Activated CD4-positive, alpha-beta memory T cell treated with anti-CD3 and anti-CD28 coated beads for 36 hours (primary cell): ENCODE measurements around the gene NEU2. TPM values are rescaled to one million over a fixed set of nuclear protein-coding genes. Genes with fewer than 3 reads are reported as not detected.
"Not testable (repeated sequence)": the region's sequence is repeated elsewhere in the genome, so short reads cannot be mapped to it uniquely, and the experiment has no call there.

Experiments
- CTCF ChIA-PET: fragments of 350-600 bp; sonication (Branson Sonifier 250); formaldehyde crosslinking; loops from one replicate; lab custom pipeline; 2021; ENCODE audit warnings: antibody characterized with exemption, inconsistent platforms; lab: Charles Lee
- POLR2A ChIA-PET: fragments of 350-600 bp; sonication (Branson Sonifier 250); formaldehyde crosslinking; loops from one replicate; lab custom pipeline; 2021; ENCODE audit warnings: antibody characterized with exemption; lab: Charles Lee
- DNase-seq: peaks from one replicate; pipeline ENCODE4 v3.0.0-alpha.2; 2020
- H3K27ac Mint-ChIP-seq: one replicate; pipeline ENCODE4 v1.8.0; 2021; ENCODE audit warnings: mixed read lengths
- H3K27me3 Mint-ChIP-seq: one replicate; pipeline ENCODE4 v1.8.0; 2021; ENCODE audit warnings: mixed read lengths
- H3K36me3 Mint-ChIP-seq: one replicate; pipeline ENCODE4 v1.8.0; 2021; ENCODE audit warnings: mixed read lengths
- H3K4me1 Mint-ChIP-seq: one replicate; pipeline ENCODE4 v1.8.0; 2021; ENCODE audit warnings: low read depth, mixed read lengths
- H3K4me3 Mint-ChIP-seq: one replicate; pipeline ENCODE4 v1.8.0; 2021; ENCODE audit warnings: mild to moderate bottlenecking, mixed read lengths
- H3K9me3 Mint-ChIP-seq: one replicate; pipeline ENCODE4 v1.8.0; 2021; ENCODE audit warnings: mixed read lengths
- intact Hi-C: fragments of 100-400 bp; cut with micrococcal nuclease; formaldehyde crosslinking; loops from one replicate; pipeline ENCODE4 v1.15.1; 2023
- total RNA-seq, 2 experiments: library from RNA; stranded (reverse); gene quantifications; one replicate each; pipeline ENCODE4 v1.2.3, GENCODE V29; 2021

The NEU2 gene
- total RNA-seq, 2 experiments from 2014 or later = not detected

DNA sequence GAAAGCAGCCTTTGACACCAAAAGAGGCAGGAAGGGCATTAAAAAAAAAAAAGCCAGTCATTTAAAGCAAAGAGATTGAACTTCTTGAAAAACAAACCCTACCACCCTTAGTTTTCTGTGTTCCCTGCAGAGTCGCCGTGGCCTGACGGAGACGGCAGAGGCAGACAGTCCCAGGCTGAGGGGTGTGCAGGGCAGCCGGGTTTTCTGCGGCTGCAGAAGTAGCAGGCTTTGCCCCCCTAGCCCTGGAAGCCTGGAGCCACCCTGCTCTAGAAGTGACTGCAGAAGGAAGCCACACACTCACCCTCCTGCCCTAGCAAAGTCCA lies 30.4 kb downstream of the NEU2 start:
- DNase-seq = no peak
- Mint-ChIP-seq H3K4me1 (peaks cover 52% of the 10 kb centered on the region), H3K36me3 (peaks cover 18% of the 10 kb centered on the region), H3K27me3 (no peaks in the 10 kb centered on the region), H3K27ac (peak overlapping the region; percentile 99), H3K4me3 (peak overlapping the region; percentile 98), H3K9me3 (no peaks in the 10 kb centered on the region)
- intact Hi-C loops = loop anchor here (5.0 kb wide), 2 partner anchors 166 to 456 kb away; no protein-coding TSS in a partner anchor
- POLR2A ChIA-PET = interaction anchor here (6.0 kb wide), 1 partner anchor 19 kb away, joined by 145 read pairs; no protein-coding TSS in a partner anchor
- CTCF ChIA-PET = interaction anchor here (3.4 kb wide), 1 partner anchor 9 kb away, joined by 19 read pairs; no protein-coding TSS in a partner anchor

- ChIA-PET CTCF (interaction anchor here (1.9 to 3.4 kb wide), 2 partner anchors 9 to 19 kb away, joined by 6 to 19 read pairs; no protein-coding TSS in a partner anchor), POLR2A (interaction anchor here (6.0 kb wide), 1 partner anchor 18 kb away, joined by 145 read pairs; no protein-coding TSS in a partner anchor)
- peak overlapping the region; percentile 99 for H3K27ac Mint-ChIP-seq
- DNase-seq = peak; percentile 58
- intact Hi-C loops = loop anchor here (5.0 kb wide), 2 partner anchors 166 to 456 kb away; no protein-coding TSS in a partner anchor
- peak overlapping the region; percentile 98 for H3K4me3 Mint-ChIP-seq
- H3K36me3 Mint-ChIP-seq = peaks cover 18% of the 10 kb centered on the region
- peaks cover 53% of the 10 kb centered on the region for H3K4me1 Mint-ChIP-seq
- no peaks in the 10 kb centered on the region for H3K27me3 Mint-ChIP-seq
- H3K9me3 Mint-ChIP-seq = no peaks in the 10 kb centered on the region
Measured at GRCh38 chr2:233063269-233063975, 30.9 kb downstream of the NEU2 start.

DNA sequence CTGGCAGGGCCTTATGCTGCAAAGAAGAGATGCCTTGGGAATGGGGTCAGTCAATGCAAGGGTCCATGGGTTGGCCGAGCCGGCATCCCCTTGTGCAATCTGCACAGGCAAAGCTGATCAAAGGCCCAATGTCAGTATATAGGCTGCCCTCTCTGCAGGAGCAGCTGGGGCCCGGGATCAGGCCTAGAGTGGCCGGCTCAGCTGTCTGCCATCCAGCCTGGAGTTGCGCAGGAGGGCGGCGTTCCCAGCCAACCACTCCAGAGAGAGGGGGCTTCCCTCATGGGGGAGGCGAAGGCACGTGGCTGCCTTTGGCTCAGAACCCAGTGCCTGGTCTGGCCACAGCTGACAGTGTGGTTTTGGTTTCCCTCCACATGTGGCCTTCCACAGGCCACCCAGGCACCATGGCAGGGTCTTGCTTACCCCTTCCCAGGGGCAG lies 31.5 kb downstream of the NEU2 start:
- Mint-ChIP-seq H3K9me3 (no peaks in the 10 kb centered on the region), H3K27ac (peak overlapping the region; percentile 99), H3K4me3 (peak overlapping the region; percentile 98), H3K36me3 (peaks cover 18% of the 10 kb centered on the region), H3K4me1 (peaks cover 59% of the 10 kb centered on the region), H3K27me3 (no peaks in the 10 kb centered on the region)
- POLR2A ChIA-PET = interaction anchor here (6.0 kb wide), 1 partner anchor 18 kb away, joined by 145 read pairs; no protein-coding TSS in a partner anchor
- CTCF ChIA-PET = interaction anchor here (1.9 to 3.4 kb wide), 2 partner anchors 10 to 18 kb away, joined by 6 to 19 read pairs; no protein-coding TSS in a partner anchor
- no peak for DNase-seq
- intact Hi-C loops = loop anchor here (5.0 kb wide), 2 partner anchors 167 to 457 kb away; no protein-coding TSS in a partner anchor

GRCh38 chr2:233064530-233065199 lies 32.2 kb downstream of the NEU2 start:
- CTCF ChIA-PET = interaction anchor here (1.9 to 3.4 kb wide), 2 partner anchors 11 to 18 kb away, joined by 6 to 19 read pairs; no protein-coding TSS in a partner anchor
- DNase-seq = no peak
- Mint-ChIP-seq H3K4me3 (no peak overlapping the region), H3K36me3 (peaks cover 19% of the 10 kb centered on the region), H3K27me3 (no peaks in the 10 kb centered on the region), H3K4me1 (peaks cover 59% of the 10 kb centered on the region), H3K27ac (no peak overlapping the region), H3K9me3 (no peaks in the 10 kb centered on the region)
- POLR2A ChIA-PET = interaction anchor here (0.6 to 6.0 kb wide), 2 partner anchors 17 to 424 kb away, joined by 4 to 145 read pairs; no protein-coding TSS in a partner anchor
- intact Hi-C loops = loop anchor here (5.0 kb wide), 2 partner anchors 167 to 457 kb away; no protein-coding TSS in a partner anchor

DNA sequence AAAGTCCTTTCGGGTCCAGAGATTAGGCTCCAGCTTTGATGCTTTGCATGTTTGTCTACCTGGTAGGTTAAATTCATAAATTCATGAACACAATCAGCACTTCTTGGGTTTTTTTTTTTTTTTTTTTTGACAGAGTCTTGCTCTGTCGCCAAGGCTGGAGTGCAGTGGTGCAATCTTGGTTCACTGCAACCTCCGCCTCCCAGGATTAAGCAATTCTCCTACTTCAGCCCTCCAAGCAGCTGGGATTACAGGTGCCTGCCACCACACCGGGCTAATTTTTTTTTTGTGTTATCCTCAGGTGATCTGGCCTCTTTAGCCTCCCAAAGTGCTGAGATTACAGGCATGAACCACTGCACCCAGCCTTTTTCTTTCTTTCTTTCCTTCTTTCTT lies 32.7 kb downstream of the NEU2 start:
- intact Hi-C loops, H3K4me3 Mint-ChIP-seq, H3K27me3 Mint-ChIP-seq, H3K9me3 Mint-ChIP-seq, DNase-seq, H3K27ac Mint-ChIP-seq: not testable (repeated sequence)
- H3K36me3 Mint-ChIP-seq = peaks cover 19% of the 10 kb centered on the region
- CTCF ChIA-PET = interaction anchor here (1.9 to 3.4 kb wide), 2 partner anchors 11 to 17 kb away, joined by 6 to 19 read pairs; no protein-coding TSS in a partner anchor
- POLR2A ChIA-PET = interaction anchor here (0.6 to 6.0 kb wide), 2 partner anchors 17 to 424 kb away, joined by 4 to 145 read pairs; no protein-coding TSS in a partner anchor
- peaks cover 59% of the 10 kb centered on the region for H3K4me1 Mint-ChIP-seq

DNA sequence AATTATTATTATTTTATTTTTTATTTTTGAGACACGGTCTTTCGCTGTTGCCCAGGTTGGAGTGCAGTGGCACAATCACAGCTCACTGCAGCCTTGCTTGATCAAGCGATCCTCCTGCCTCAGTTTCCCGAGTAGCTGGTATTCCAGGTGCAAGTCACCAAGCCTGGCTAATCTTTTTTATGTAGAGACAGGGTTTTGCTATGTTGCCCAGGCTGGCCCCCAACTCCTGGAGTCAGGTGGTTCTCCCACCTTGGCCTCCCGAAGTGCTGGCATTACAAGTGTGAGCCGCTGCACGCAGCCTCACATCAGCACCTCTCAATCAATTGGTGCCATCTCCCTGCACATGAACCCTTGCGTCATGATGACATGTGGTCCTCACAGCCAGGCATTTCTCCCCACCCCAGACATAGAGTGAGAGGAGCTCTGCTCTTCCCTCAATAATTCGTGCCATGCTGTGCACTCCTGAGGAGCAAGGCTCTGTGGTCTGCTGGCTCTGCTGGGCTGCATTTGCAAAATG lies 33.5 kb downstream of the NEU2 start:
- Mint-ChIP-seq H3K4me1 (peaks cover 65% of the 10 kb centered on the region), H3K36me3 (peaks cover 19% of the 10 kb centered on the region), H3K9me3 (no peaks in the 10 kb centered on the region), H3K27me3 (no peaks in the 10 kb centered on the region), H3K27ac (no peak overlapping the region), H3K4me3 (no peak overlapping the region)
- ChIA-PET CTCF (interaction anchor here (3.4 kb wide), 1 partner anchor 12 kb away, joined by 19 read pairs; no protein-coding TSS in a partner anchor), POLR2A (no interaction called here)
- intact Hi-C loops = no loop called here
- no peak for DNase-seq

DNA sequence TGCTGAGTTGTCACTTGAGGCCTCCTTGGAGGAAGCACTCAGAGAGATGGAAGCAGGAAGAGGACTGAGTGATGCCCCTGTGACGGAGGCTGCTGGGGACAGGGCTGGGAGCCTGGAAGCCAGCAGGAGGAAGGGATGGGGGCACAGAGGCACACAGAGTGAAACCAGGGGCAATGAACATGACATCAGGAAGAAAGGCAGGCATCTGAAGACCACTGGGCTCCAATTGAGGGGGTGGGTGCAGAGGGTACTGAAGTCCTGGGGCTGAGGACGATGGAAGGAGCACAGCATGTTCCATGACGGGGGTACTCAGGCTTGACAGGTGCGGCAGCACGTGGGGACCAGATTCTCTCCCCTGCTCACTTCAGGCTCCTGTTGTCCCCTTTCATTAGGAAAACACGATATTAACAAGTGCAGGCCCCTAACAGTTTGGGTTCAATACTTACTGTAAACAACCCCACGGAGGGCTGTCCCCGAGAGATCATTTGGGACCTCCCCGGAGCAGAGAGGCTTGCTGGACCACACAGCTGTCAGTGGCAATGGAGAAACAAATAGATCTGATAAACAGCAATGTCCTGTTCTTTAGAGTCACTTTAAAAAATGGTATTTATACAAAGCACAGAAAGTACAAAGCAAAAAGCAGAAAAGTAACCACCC lies 36.4 kb downstream of the NEU2 start:
- no peak overlapping the region for H3K4me3 Mint-ChIP-seq

GRCh38 chr2:233072838-233073237 lies 40.4 kb downstream of the NEU2 start:
- no peak for DNase-seq
- Mint-ChIP-seq H3K9me3 (peaks cover 4% of the 10 kb centered on the region), H3K4me3 (no peak overlapping the region), H3K27ac (peak overlapping the region; percentile 25), H3K4me1 (peaks cover 36% of the 10 kb centered on the region), H3K27me3 (no peaks in the 10 kb centered on the region), H3K36me3 (peaks cover 11% of the 10 kb centered on the region)
- ChIA-PET CTCF (interaction anchor here (0.9 to 2.2 kb wide), 2 partner anchors 12 to 20 kb away, joined by 4 to 8 read pairs; partner anchors contain the start of gene INPP5D), POLR2A (interaction anchor here (1.0 kb wide), 1 partner anchor 11 kb away, joined by 4 read pairs; no protein-coding TSS in a partner anchor)
- intact Hi-C loops = no loop called here

More for the DNA sequence above, 36.4 kb downstream of the NEU2 start:
- intact Hi-C loops = no loop called here
- peak overlapping the region; percentile 55 for H3K27ac Mint-ChIP-seq
- no peak for DNase-seq
- peaks cover 63% of the 10 kb centered on the region for H3K4me1 Mint-ChIP-seq
- CTCF ChIA-PET = interaction anchor here (0.6 to 0.9 kb wide), 2 partner anchors 11 to 289 kb away, joined by 3 read pairs; no protein-coding TSS in a partner anchor
- H3K36me3 Mint-ChIP-seq = peaks cover 22% of the 10 kb centered on the region
- POLR2A ChIA-PET = interaction anchor here (1.0 to 1.4 kb wide), 2 partner anchors 9 to 13 kb away, joined by 3 to 6 read pairs; partner anchors contain the start of gene INPP5D
- no peaks in the 10 kb centered on the region for H3K27me3 Mint-ChIP-seq
- peaks cover 4% of the 10 kb centered on the region for H3K9me3 Mint-ChIP-seq

- ChIA-PET CTCF (interaction anchor here (2.2 kb wide), 1 partner anchor 14 kb away, joined by 8 read pairs; the partner anchor contains the start of gene INPP5D), POLR2A (interaction anchor here (0.7 to 1.0 kb wide), 2 partner anchors 13 to 20 kb away, joined by 4 read pairs; no protein-coding TSS in a partner anchor)
- no peak overlapping the region for H3K4me3 Mint-ChIP-seq
- no peaks in the 10 kb centered on the region for H3K27me3 Mint-ChIP-seq
- DNase-seq = no peak
- H3K9me3 Mint-ChIP-seq = peaks cover 4% of the 10 kb centered on the region
- H3K36me3 Mint-ChIP-seq = peaks cover 15% of the 10 kb centered on the region
- intact Hi-C loops = no loop called here
- peaks cover 36% of the 10 kb centered on the region for H3K4me1 Mint-ChIP-seq
- no peak overlapping the region for H3K27ac Mint-ChIP-seq
Measured at GRCh38 chr2:233074106-233074505, 41.6 kb downstream of the NEU2 start.

DNA sequence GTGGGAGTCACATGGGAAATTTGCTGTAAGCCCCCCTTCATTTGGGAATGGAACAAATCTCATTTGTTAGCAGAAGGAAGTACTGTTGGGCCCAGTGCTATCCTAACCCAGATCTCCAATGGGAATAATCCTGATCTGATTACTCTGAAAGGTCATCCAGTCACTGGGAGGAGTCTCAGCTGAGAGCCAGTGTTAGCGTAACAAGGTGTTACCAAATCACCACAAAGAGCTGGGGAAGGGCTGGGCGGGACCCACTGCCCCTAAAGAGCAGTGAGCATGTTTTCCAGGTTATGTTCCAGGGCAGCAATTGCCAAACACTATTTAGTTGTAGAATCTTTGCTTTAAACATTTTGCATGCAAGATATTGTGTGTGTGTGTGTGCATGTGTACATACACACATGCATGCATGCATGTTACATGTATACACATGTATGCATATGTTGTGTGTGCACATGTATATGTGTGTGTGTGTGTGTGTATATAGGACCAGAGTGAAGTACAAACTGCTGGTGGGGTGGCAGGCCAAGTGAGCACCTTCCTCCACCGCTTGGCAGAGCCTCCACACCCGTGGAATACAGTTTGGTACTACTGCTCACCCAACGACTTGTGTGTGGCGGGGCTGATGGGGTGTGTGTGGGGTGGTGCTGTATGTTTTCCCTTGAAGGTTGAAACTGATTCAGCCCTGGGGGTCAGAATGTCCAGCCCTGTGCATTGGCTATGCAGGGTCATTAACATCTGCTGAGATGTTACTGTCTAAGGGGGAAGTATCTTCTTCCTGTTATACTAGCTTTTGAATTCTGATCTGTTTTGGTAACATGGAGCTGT lies 42.9 kb downstream of the NEU2 start:
- H3K9me3 Mint-ChIP-seq = peaks cover 4% of the 10 kb centered on the region
- H3K4me1 Mint-ChIP-seq = peaks cover 39% of the 10 kb centered on the region
- DNase-seq = no peak
- ChIA-PET CTCF (interaction anchor here (2.3 kb wide), 1 partner anchor 14 kb away, joined by 18 read pairs; the partner anchor contains the start of gene INPP5D), POLR2A (interaction anchor here (1.0 to 1.4 kb wide), 2 partner anchors 13 to 15 kb away, joined by 6 read pairs; partner anchors contain the start of gene INPP5D)
- no peak overlapping the region for H3K27ac Mint-ChIP-seq
- intact Hi-C loops = no loop called here
- H3K4me3 Mint-ChIP-seq = no peak overlapping the region
- H3K27me3 Mint-ChIP-seq = no peaks in the 10 kb centered on the region
- H3K36me3 Mint-ChIP-seq = peaks cover 21% of the 10 kb centered on the region
